Astrocyte (in vitro differentiated cells and primary cell): ENCODE measurements around the gene RBM47. TPM values are rescaled to one million over a fixed set of nuclear protein-coding genes. Genes with fewer than 3 reads are reported as not detected.
A peak's percentile ranks its signal among the peaks of the same experiment; 100 is the strongest.
"Not testable (repeated sequence)": the region's sequence is repeated elsewhere in the genome, so short reads cannot be mapped to it uniquely, and the experiment has no call there.

Experiments used
- DNase-seq: peaks from one replicate; pipeline ENCODE4 v3.0.0-alpha.2; 2010; ENCODE audit warnings: low read depth
- FAIRE-seq: peaks from 2 replicates; lab custom pipeline; 2011; peaks lifted over from hg19 to GRCh38; lab: Jason Lieb, UNC
- H2AFZ ChIP-seq: 2 replicates; pipeline ENCODE4 v1.6.0; 2012; ENCODE audit warnings: low read depth, low read length, inconsistent platforms
- H3K27ac ChIP-seq: 2 replicates; pipeline ENCODE4 v1.5.1; 2011; ENCODE audit warnings: low read depth, low read length, inconsistent platforms
- H3K27me3 ChIP-seq: 2 replicates; pipeline ENCODE4 v1.6.0; 2011; ENCODE audit warnings: low read length, inconsistent platforms; ENCODE audit not compliant: insufficient read depth
- H3K36me3 ChIP-seq: 2 replicates; pipeline ENCODE4 v1.5.1; 2011; ENCODE audit warnings: low read length, inconsistent platforms; ENCODE audit not compliant: insufficient read depth
- H3K4me1 ChIP-seq: 2 replicates; pipeline ENCODE4 v1.5.1; 2011; ENCODE audit warnings: low read length, inconsistent platforms; ENCODE audit not compliant: insufficient read depth
- H3K4me2 ChIP-seq: 2 replicates; pipeline ENCODE4 v1.6.0; 2012; ENCODE audit warnings: low read length, inconsistent platforms
- H3K4me3 ChIP-seq: 2 replicates; pipeline ENCODE4 v1.5.1; 2011; ENCODE audit warnings: low read depth, mild to moderate bottlenecking, low read length, inconsistent platforms; ENCODE audit not compliant: insufficient read depth
- H3K79me2 ChIP-seq: 2 replicates; pipeline ENCODE4 v1.6.0; 2012; ENCODE audit warnings: mild to moderate bottlenecking, low read length, inconsistent platforms; ENCODE audit not compliant: insufficient read depth
- H3K9ac ChIP-seq: 2 replicates; pipeline ENCODE4 v1.6.0; 2012; ENCODE audit warnings: mild to moderate bottlenecking, low read length, inconsistent platforms
- H3K9me3 ChIP-seq: 2 replicates; pipeline ENCODE4 v1.5.1; 2012; ENCODE audit warnings: low read depth, mild to moderate bottlenecking, low read length, inconsistent platforms; ENCODE audit not compliant: insufficient read depth
- H4K20me1 ChIP-seq: 2 replicates; pipeline ENCODE4 v1.6.0; 2012; ENCODE audit warnings: low read length, inconsistent platforms; ENCODE audit not compliant: insufficient read depth
- H3K27ac Mint-ChIP-seq: one replicate; pipeline ENCODE4 v1.8.0; 2021; ENCODE audit warnings: mild to moderate bottlenecking, mixed read lengths; ENCODE audit not compliant: unreplicated experiment
- H3K27me3 Mint-ChIP-seq: one replicate; pipeline ENCODE4 v1.8.0; 2021; ENCODE audit warnings: low read depth, mixed read lengths; ENCODE audit not compliant: unreplicated experiment
- H3K36me3 Mint-ChIP-seq: one replicate; pipeline ENCODE4 v1.8.0; 2021; ENCODE audit warnings: low read depth, mixed read lengths; ENCODE audit not compliant: unreplicated experiment
- H3K4me1 Mint-ChIP-seq: one replicate; pipeline ENCODE4 v1.8.0; 2021; ENCODE audit warnings: low read depth, mixed read lengths; ENCODE audit not compliant: unreplicated experiment
- H3K4me3 Mint-ChIP-seq: one replicate; pipeline ENCODE4 v1.8.0; 2021; ENCODE audit warnings: mild to moderate bottlenecking, moderate library complexity, mixed read lengths; ENCODE audit not compliant: unreplicated experiment
- H3K9me3 Mint-ChIP-seq: one replicate; pipeline ENCODE4 v1.8.0; 2021; ENCODE audit warnings: mild to moderate bottlenecking, mixed read lengths; ENCODE audit not compliant: unreplicated experiment
- CTCF ChIP-seq: IDR thresholded peaks from 2 replicates; pipeline ENCODE4 v1.5.1; 2011; ENCODE audit warnings: low read depth, mild to moderate bottlenecking, inconsistent platforms, low read length, moderate library complexity; ENCODE audit not compliant: insufficient read depth
- EZH2 ChIP-seq: IDR thresholded peaks from 2 replicates; pipeline ENCODE4 v1.6.1; 2012; ENCODE audit warnings: mild to moderate bottlenecking, low read length, inconsistent platforms; ENCODE audit not compliant: insufficient read depth
- total RNA-seq: library from RNA; stranded (reverse); gene quantifications from 2 replicates; pipeline ENCODE4 v1.2.1, GENCODE V29; 2021

RBM47 gene
- total RNA-seq, 1 donor from 2014 or later: 2.9 TPM

- Histone ChIP-seq H3K79me2 (no peaks in the 10 kb centered on the region), H3K9me3 (no peaks in the 10 kb centered on the region), H2AFZ (no peak overlapping the region), H3K27ac (no peak overlapping the region), H3K9ac (no peak overlapping the region), H3K36me3 (no peaks in the 10 kb centered on the region), H4K20me1 (no peaks in the 10 kb centered on the region), H3K4me1 (peaks cover 3% of the 10 kb centered on the region), H3K4me2 (no peak overlapping the region), H3K4me3 (no peak overlapping the region), H3K27me3 (no peaks in the 10 kb centered on the region)
- H3K27ac Mint-ChIP-seq: no peak overlapping the region
- no peak overlapping the region for H3K4me3 Mint-ChIP-seq
- H3K4me1 Mint-ChIP-seq: peaks cover 11% of the 10 kb centered on the region
- no peak for TF ChIP-seq CTCF
- TF ChIP-seq EZH2: no peak
- no peaks in the 10 kb centered on the region for H3K36me3 Mint-ChIP-seq
- FAIRE-seq: no peak
- no peaks in the 10 kb centered on the region for H3K9me3 Mint-ChIP-seq
- no peaks in the 10 kb centered on the region for H3K27me3 Mint-ChIP-seq
- DNase-seq: no peak
Observed at GRCh38 chr4:40555176-40555900, 74.3 kb downstream of the RBM47 start.

- H3K27me3 Mint-ChIP-seq, H3K4me1 ChIP-seq, H3K9me3 Mint-ChIP-seq, H3K9ac ChIP-seq, DNase-seq, H3K36me3 ChIP-seq, H3K4me3 ChIP-seq, H4K20me1 ChIP-seq, H3K4me2 ChIP-seq, H2AFZ ChIP-seq, H3K36me3 Mint-ChIP-seq, H3K27ac ChIP-seq, FAIRE-seq, H3K27me3 ChIP-seq, H3K27ac Mint-ChIP-seq, H3K79me2 ChIP-seq, H3K9me3 ChIP-seq: not testable (repeated sequence)
- H3K4me1 Mint-ChIP-seq: peaks cover 11% of the 10 kb centered on the region
- peak overlapping the region; percentile 64 for H3K4me3 Mint-ChIP-seq
Observed at GRCh38 chr4:40554641-40555040, 75.0 kb downstream of the RBM47 start.

- Histone ChIP-seq H3K79me2 (no peaks in the 10 kb centered on the region), H3K9ac (no peak overlapping the region), H4K20me1 (no peaks in the 10 kb centered on the region), H3K27me3 (no peaks in the 10 kb centered on the region), H3K4me3 (no peak overlapping the region), H2AFZ (no peak overlapping the region), H3K36me3 (no peaks in the 10 kb centered on the region), H3K27ac (no peak overlapping the region), H3K4me2 (no peak overlapping the region), H3K9me3 (no peaks in the 10 kb centered on the region), H3K4me1 (peaks cover 3% of the 10 kb centered on the region)
- Mint-ChIP-seq H3K27ac (no peak overlapping the region), H3K27me3 (no peaks in the 10 kb centered on the region), H3K9me3 (no peaks in the 10 kb centered on the region), H3K4me3 (no peak overlapping the region), H3K36me3 (no peaks in the 10 kb centered on the region), H3K4me1 (peaks cover 11% of the 10 kb centered on the region)
- FAIRE-seq: no peak
- no peak for TF ChIP-seq CTCF
- TF ChIP-seq EZH2: no peak
- DNase-seq: no peak
Observed at GRCh38 chr4:40553995-40554394, 75.7 kb downstream of the RBM47 start.
